Measurements from ENCODE around the gene TBCCD1.

- TF ChIP-seq CTCF (IDR thresholded peaks at IDR 0.05), result no peak
- no peak for TF ChIP-seq POLR2A (IDR thresholded peaks at IDR 0.05)
Observed at GRCh38 chr3:186532598-186533072, 34.5 kb downstream of the TBCCD1 start.

All from ovary (tissue), 3 donors.